Gastrocnemius medialis (tissue), 4 donors: ENCODE results near the gene VIPAS39. TPM values are rescaled to one million over a fixed set of nuclear protein-coding genes. Genes with fewer than 3 reads are reported as not detected.

Experiments used
- ATAC-seq, 2 donors: fragments of 150-250 bp; one replicate each; pipeline ENCODE4 v1.9.1; 2016
- DNase-seq, 2 donors: peaks; one replicate each; pipeline ENCODE4 v3.0.0-alpha.2; 2019
- H3K27ac ChIP-seq, 4 donors: fragments of 200-600 bp; sonication (generic); 1 replicate in 1 of 4; 2 replicates in 3 of 4; pipeline ENCODE4 v1.5.1; 2016 to 2018; ENCODE audit warnings: mild to moderate bottlenecking in 2 of 4, moderate library complexity in 1 of 4
- H3K27me3 ChIP-seq, 3 donors: fragments of 200-600 bp; sonication (generic) in 2 of 3; 1 replicate in 1 of 3; 2 replicates in 2 of 3; pipeline versions ENCODE4 v1.5.1 to v1.6.0; 2016 to 2019; ENCODE audit warnings: mild to moderate bottlenecking in 1 of 3, moderate library complexity in 1 of 3
- H3K36me3 ChIP-seq, 2 donors: fragments of 200-600 bp; sonication (generic) in 1 of 2; one replicate each; pipeline ENCODE4 v1.5.1; 2017 to 2018
- H3K4me1 ChIP-seq, 2 donors: fragments of 200-600 bp; sonication (generic) in 1 of 2; one replicate each; pipeline ENCODE4 v1.5.1; 2016 to 2017; ENCODE audit warnings: mild to moderate bottlenecking in 2 of 2
- H3K4me3 ChIP-seq, 4 donors: fragments of 200-600 bp; sonication (generic) in 3 of 4; 1 replicate in 1 of 4; 2 replicates in 3 of 4; pipeline ENCODE4 v1.5.1; 2016 to 2019; ENCODE audit warnings: mild to moderate bottlenecking in 2 of 4
- H3K9me3 ChIP-seq, 3 donors: fragments of 200-600 bp; sonication (generic) in 2 of 3; 1 replicate in 1 of 3; 2 replicates in 2 of 3; pipeline ENCODE4 v1.5.1; 2016 to 2019
- POLR2A ChIP-seq, 2 donors: fragments of 450-650 bp; IDR thresholded peaks; one replicate each; pipeline ENCODE4 v1.6.1; 2017; ENCODE audit warnings: antibody characterized with exemption in 2 of 2, mild to moderate bottlenecking in 2 of 2, moderate library complexity in 2 of 2
- in situ Hi-C, 4 donors: fragments of 200-750 bp; cut with MboI; loops; one replicate each; pipeline versions ENCODE4 v1.15.0 to v1.8.0; 2017; ENCODE audit warnings: low sequenced_read_pairs in 4 of 4
- intact Hi-C: fragments of 100-400 bp; cut with DNase I; formaldehyde crosslinking; loops from one replicate; pipeline ENCODE4 v1.15.1; 2023; ENCODE audit warnings: low total_unique reads
- total RNA-seq, 4 donors: library from RNA; depleted of rRNA; stranded (reverse); fragments of >200 nt; gene quantifications; one replicate each; pipeline versions ENCODE4 v1.1.0 to v1.2.3, GENCODE V29; 2016
- TF ChIP-seq, protein P1 (sequence below), 5 experiments: fragments of 450-650 bp in 3 of 5; fragments of 200-600 bp in 2 of 5; sonication (generic) in 2 of 5; IDR thresholded peaks in 4 of 5; conservative IDR thresholded peaks in 1 of 5; 1 replicate in 4 of 5; 2 replicates in 1 of 5; pipeline ENCODE4 v1.5.1; 2016 to 2019; ENCODE audit warnings: antibody characterized with exemption in 5 of 5, mild to moderate bottlenecking in 3 of 5, moderate library complexity in 3 of 5

Gene VIPAS39
- total RNA-seq, 4 donors from 2014 or later, result 8.8 to 19.6 (median 17.6) TPM

DNA sequence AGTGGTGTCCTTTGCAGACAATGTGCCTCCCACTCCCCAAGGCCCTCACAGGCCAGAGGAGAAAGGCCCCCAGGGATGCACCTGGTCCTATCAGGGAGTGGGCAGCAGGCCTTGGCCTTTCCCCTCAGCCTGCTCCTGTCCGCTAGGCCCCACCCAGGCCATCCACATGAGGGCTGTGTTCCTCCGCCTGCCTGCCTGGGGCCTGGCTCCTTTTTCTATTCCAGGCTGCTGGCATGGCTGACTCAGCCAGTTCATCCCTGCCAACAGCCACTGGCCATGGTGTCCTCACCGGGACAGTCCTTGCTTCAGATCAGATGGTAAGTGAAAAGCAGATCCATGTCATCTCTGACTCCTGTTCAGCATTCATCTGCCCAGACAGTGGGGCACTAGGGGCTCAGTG lies 27.9 kb upstream of the VIPAS39 start:
- no peak overlapping the region for H3K27ac ChIP-seq
- H3K4me3 ChIP-seq, result no peak overlapping the region
- in situ Hi-C loops, result no loop called here
- no peaks in the 10 kb centered on the region for H3K9me3 ChIP-seq
- no peaks in the 10 kb centered on the region for H3K36me3 ChIP-seq
- no peaks in the 10 kb centered on the region for H3K27me3 ChIP-seq
- TF ChIP-seq, protein P1, sequence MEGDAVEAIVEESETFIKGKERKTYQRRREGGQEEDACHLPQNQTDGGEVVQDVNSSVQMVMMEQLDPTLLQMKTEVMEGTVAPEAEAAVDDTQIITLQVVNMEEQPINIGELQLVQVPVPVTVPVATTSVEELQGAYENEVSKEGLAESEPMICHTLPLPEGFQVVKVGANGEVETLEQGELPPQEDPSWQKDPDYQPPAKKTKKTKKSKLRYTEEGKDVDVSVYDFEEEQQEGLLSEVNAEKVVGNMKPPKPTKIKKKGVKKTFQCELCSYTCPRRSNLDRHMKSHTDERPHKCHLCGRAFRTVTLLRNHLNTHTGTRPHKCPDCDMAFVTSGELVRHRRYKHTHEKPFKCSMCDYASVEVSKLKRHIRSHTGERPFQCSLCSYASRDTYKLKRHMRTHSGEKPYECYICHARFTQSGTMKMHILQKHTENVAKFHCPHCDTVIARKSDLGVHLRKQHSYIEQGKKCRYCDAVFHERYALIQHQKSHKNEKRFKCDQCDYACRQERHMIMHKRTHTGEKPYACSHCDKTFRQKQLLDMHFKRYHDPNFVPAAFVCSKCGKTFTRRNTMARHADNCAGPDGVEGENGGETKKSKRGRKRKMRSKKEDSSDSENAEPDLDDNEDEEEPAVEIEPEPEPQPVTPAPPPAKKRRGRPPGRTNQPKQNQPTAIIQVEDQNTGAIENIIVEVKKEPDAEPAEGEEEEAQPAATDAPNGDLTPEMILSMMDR (IDR thresholded peaks at IDR 0.05 in 4 of 5, conservative IDR thresholded peaks at IDR 0.05 in 1 of 5), result no peak
- no peak for TF ChIP-seq POLR2A (IDR thresholded peaks at IDR 0.05)
- ATAC-seq, result no peak
- H3K4me1 ChIP-seq, result no peaks in the 10 kb centered on the region
- intact Hi-C loops, result no loop called here
- no peak for DNase-seq

DNA sequence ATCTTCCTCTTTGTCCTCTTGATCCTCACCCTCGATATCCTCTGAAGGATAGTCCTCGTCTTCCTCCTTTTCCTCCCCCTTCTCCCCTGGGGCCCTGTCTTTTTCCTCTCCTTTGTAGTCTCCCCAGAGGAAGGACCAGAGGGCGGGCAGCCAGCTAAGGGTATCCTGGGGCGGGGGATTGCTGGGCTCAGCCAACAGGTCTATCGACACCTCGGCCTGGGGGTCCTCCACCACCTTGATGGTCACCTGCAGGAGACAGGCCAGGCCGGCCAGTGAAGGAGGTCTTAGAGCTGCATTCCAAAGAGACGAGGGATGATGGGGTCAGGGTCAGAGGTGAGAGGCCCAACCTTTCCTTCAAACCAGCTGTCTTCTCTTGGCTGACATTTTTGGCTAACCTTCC lies 25.0 kb upstream of the VIPAS39 start:
- intact Hi-C loops, result no loop called here
- Histone ChIP-seq H3K4me1 (no peaks in the 10 kb centered on the region), H3K4me3 (no peak overlapping the region), H3K36me3 (no peaks in the 10 kb centered on the region), H3K27ac (no peak overlapping the region), H3K9me3 (no peaks in the 10 kb centered on the region), H3K27me3 (no peaks in the 10 kb centered on the region)
- no peak for ATAC-seq
- TF ChIP-seq, protein P1 (IDR thresholded peaks at IDR 0.05 in 4 of 5, conservative IDR thresholded peaks at IDR 0.05 in 1 of 5), result no peak
- TF ChIP-seq POLR2A (IDR thresholded peaks at IDR 0.05), result no peak
- in situ Hi-C loops, result no loop called here
- no peak for DNase-seq

DNA sequence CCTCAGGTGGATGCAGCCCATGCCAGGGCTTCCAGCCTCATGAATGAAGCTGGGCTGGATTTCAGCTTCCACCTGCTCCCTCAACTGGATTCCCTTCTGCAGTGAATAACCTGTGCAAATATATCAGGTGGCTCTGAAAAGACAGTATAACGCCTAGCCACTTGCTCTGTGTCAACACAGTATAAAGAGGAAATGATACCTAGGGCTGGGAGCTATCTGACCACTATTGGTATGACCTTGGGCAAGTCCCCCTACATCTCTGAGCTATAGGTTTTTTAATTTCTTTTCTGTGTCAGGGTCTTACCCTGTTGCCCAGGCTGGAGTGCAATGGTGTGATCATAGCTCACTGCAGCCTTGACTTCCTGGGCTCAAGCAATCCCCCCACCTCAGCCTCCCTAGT lies 21.4 kb upstream of the VIPAS39 start:
- H3K4me1 ChIP-seq, result no peaks in the 10 kb centered on the region
- H3K27ac ChIP-seq, result no peak overlapping the region
- no peak overlapping the region for H3K4me3 ChIP-seq
- TF ChIP-seq POLR2A (IDR thresholded peaks at IDR 0.05), result no peak
- TF ChIP-seq, protein P1 (IDR thresholded peaks at IDR 0.05 in 4 of 5, conservative IDR thresholded peaks at IDR 0.05 in 1 of 5), result no peak
- no peak for DNase-seq
- no peaks in the 10 kb centered on the region for H3K27me3 ChIP-seq
- H3K36me3 ChIP-seq, result no peaks in the 10 kb centered on the region
- intact Hi-C loops (no loop called here), in situ Hi-C loops (no loop called here)
- no peaks in the 10 kb centered on the region for H3K9me3 ChIP-seq
- no peak for ATAC-seq

DNA sequence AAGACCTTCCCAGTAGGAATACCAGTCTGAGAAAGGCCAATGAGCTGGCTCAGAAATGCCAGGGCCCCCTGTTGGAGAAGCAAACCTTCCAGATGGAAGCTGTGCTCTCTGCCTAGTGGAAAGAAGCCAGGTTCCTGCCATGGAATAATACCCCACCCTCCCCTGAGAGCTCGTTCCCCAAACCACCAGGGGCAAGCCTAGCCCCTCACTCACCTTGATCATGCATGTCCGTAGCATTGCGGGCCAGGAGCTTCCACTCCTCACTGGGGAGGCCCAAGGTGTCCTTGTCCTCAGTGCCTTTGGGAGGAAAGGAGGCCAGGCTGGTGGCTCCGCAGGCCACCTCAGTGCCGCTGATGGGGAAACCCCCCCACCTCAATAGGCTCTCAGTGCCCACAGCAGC lies 20.6 kb upstream of the VIPAS39 start:
- DNase-seq (no peak), ATAC-seq (no peak)
- in situ Hi-C loops (no loop called here), intact Hi-C loops (no loop called here)
- Histone ChIP-seq H3K9me3 (no peaks in the 10 kb centered on the region), H3K4me3 (no peak overlapping the region), H3K36me3 (no peaks in the 10 kb centered on the region), H3K4me1 (no peaks in the 10 kb centered on the region), H3K27me3 (no peaks in the 10 kb centered on the region), H3K27ac (no peak overlapping the region)
- TF ChIP-seq POLR2A (IDR thresholded peaks at IDR 0.05), result no peak
- TF ChIP-seq, protein P1 (IDR thresholded peaks at IDR 0.05 in 4 of 5, conservative IDR thresholded peaks at IDR 0.05 in 1 of 5), result no peak

DNA sequence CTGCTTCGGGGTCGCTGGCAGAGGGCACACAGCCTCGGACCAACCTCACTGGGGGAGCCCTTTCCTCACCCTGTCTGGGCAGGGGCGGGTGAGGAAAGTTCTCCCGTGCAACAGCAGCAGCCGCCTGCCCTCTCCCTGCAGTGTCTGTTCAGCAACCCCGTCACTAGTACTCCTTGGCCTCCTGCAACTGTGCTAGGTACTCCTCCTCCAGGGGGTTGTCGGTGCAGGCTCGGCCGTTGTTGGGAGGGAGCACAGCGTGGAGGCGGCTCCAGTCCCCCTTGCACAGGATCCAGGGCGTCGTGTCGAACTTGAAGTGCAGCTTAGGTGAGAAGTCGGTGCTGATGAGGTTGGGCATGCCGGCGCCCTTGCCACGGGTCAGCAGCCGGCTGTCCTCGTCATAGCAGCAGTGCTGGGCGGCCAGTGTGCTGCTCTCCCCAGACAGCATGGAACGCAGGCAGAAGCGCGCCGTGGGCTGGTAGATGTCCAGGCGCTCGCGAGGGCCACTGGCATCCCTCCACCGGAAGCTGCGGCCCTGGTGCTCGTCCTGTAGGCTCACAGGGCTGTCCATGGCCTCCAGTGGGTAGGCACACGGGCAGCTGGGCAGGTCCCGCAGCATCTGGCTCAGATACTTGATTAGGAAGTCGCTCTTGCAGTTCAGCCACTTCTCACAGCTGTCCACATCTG lies 18.2 kb upstream of the VIPAS39 start:
- Histone ChIP-seq H3K4me3 (no peak overlapping the region), H3K27ac (no peak overlapping the region), H3K27me3 (no peaks in the 10 kb centered on the region), H3K36me3 (no peaks in the 10 kb centered on the region), H3K4me1 (no peaks in the 10 kb centered on the region), H3K9me3 (no peaks in the 10 kb centered on the region)
- no peak for ATAC-seq
- in situ Hi-C loops (no loop called here), intact Hi-C loops (no loop called here)
- DNase-seq, result no peak
- TF ChIP-seq, protein P1 (IDR thresholded peaks at IDR 0.05 in 4 of 5, conservative IDR thresholded peaks at IDR 0.05 in 1 of 5), result no peak
- no peak for TF ChIP-seq POLR2A (IDR thresholded peaks at IDR 0.05)
